ENCODE measurements around the gene CERT1.
A peak's percentile ranks its signal among the peaks of the same experiment; 100 is the strongest.

The CERT1 gene

DNA sequence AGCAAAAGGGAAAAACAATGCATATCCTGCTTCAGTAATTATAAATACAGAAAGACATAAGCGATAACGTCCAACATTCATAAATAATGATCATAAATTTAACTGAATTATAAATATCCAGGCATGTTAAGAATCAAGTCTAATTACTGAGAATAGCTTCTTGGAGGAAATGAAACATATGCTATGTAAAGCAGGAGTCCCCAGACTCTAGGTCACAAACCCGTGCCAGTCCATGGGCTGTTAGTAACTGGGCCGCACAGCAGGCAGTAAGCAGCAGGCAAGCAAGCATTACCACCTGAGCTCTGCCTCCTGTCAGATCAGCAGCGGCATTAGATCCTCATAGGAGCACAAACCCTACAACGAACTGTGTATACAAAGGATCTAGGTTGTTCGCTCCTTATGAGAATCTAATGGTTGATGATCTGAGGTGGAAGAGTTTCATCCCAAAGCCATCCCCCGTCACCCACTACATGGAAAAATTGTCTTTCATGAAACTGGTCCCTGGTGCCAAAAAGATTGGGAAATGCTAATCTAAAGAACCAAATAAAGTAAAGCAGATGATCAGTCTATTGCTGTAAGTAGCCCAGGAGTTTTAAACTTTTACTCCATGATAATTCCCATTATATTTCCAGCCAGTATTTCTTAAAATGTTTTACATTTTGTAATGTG lies 50.4 kb downstream of the CERT1 start:
- H3K9me3 ChIP-seq (ENCODE audit: control insufficient read depth, insufficient read depth, low read depth, low read length): no peaks in the 10 kb centered on the region
- TF ChIP-seq ZNF426 (tag by site-specific recombination; IDR thresholded peaks at IDR 0.05) (no peak), ZNF366 (tag by site-specific recombination; conservative IDR thresholded peaks at IDR 0.05) (no peak), SP7 (tag by site-specific recombination; IDR thresholded peaks at IDR 0.05) (no peak), MZF1 (tag by site-specific recombination; IDR thresholded peaks at IDR 0.05; ENCODE audit: borderline replicate concordance) (no peak), SCRT2 (tag by site-specific recombination; IDR thresholded peaks at IDR 0.05) (no peak), FEZF1 (tag by site-specific recombination; IDR thresholded peaks at IDR 0.05) (no peak), ZIC2 (tag by site-specific recombination; IDR thresholded peaks at IDR 0.05) (peak; percentile 71), ZNF549 (tag by site-specific recombination; IDR thresholded peaks at IDR 0.05) (peak; percentile 93)
- TF ChIP-seq, protein P1, sequence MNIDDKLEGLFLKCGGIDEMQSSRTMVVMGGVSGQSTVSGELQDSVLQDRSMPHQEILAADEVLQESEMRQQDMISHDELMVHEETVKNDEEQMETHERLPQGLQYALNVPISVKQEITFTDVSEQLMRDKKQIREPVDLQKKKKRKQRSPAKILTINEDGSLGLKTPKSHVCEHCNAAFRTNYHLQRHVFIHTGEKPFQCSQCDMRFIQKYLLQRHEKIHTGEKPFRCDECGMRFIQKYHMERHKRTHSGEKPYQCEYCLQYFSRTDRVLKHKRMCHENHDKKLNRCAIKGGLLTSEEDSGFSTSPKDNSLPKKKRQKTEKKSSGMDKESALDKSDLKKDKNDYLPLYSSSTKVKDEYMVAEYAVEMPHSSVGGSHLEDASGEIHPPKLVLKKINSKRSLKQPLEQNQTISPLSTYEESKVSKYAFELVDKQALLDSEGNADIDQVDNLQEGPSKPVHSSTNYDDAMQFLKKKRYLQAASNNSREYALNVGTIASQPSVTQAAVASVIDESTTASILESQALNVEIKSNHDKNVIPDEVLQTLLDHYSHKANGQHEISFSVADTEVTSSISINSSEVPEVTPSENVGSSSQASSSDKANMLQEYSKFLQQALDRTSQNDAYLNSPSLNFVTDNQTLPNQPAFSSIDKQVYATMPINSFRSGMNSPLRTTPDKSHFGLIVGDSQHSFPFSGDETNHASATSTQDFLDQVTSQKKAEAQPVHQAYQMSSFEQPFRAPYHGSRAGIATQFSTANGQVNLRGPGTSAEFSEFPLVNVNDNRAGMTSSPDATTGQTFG (tag by site-specific recombination; IDR thresholded peaks at IDR 0.05; ENCODE audit: borderline replicate concordance): no peak
- TF ChIP-seq, protein P2, sequence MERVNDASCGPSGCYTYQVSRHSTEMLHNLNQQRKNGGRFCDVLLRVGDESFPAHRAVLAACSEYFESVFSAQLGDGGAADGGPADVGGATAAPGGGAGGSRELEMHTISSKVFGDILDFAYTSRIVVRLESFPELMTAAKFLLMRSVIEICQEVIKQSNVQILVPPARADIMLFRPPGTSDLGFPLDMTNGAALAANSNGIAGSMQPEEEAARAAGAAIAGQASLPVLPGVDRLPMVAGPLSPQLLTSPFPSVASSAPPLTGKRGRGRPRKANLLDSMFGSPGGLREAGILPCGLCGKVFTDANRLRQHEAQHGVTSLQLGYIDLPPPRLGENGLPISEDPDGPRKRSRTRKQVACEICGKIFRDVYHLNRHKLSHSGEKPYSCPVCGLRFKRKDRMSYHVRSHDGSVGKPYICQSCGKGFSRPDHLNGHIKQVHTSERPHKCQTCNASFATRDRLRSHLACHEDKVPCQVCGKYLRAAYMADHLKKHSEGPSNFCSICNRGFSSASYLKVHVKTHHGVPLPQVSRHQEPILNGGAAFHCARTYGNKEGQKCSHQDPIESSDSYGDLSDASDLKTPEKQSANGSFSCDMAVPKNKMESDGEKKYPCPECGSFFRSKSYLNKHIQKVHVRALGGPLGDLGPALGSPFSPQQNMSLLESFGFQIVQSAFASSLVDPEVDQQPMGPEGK (tag by site-specific recombination; IDR thresholded peaks at IDR 0.05): no peak
- peaks cover 0 to 10% of the 10 kb centered on the region in 2 experiments; a peak in 1 of 3 replicates for H3K36me3 ChIP-seq (ENCODE audit: control insufficient read depth in 2 of 2, insufficient read depth in 1 of 2, low read length in 2 of 2)
- H3K4me1 ChIP-seq (ENCODE audit: control insufficient read depth, insufficient read depth, low read length): peaks cover 18% of the 10 kb centered on the region
- ChIA-PET POLR2A (interaction anchor here (0.7 kb wide), 1 partner anchor 194 kb away, joined by 3 read pairs; no protein-coding TSS in a partner anchor), CTCF (interaction anchor here (0.6 kb wide), 1 partner anchor 12 kb away, joined by 4 read pairs; no protein-coding TSS in a partner anchor)
- H3K27ac ChIP-seq (ENCODE audit: extremely low read depth, low read depth, low read length): no peak overlapping the region
- no peak overlapping the region for H3K4me3 ChIP-seq (ENCODE audit: low read depth, low read length)

DNA sequence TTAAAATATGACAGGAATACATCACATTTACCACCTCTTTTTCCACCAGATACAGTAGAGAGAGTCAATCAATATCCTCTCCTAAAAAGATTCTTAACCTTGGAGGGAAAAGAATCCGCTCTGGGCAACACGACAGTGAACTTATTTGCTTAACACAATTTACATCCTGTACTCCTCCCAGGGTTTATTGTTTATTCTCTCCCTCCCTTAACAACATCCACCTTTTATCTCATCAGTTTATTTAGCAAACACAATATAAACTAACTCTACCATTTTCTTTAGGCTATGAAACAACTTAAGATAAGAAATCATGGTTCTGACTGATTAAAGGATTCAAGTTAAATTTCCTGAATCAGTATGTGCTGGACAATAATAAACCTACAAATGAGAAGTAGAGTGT lies 50.9 kb downstream of the CERT1 start:
- peak; percentile 54; the same call in 1 of the 2 replicates for TF ChIP-seq FEZF1 (tag by site-specific recombination; IDR thresholded peaks at IDR 0.05)
- TF ChIP-seq, protein P3, sequence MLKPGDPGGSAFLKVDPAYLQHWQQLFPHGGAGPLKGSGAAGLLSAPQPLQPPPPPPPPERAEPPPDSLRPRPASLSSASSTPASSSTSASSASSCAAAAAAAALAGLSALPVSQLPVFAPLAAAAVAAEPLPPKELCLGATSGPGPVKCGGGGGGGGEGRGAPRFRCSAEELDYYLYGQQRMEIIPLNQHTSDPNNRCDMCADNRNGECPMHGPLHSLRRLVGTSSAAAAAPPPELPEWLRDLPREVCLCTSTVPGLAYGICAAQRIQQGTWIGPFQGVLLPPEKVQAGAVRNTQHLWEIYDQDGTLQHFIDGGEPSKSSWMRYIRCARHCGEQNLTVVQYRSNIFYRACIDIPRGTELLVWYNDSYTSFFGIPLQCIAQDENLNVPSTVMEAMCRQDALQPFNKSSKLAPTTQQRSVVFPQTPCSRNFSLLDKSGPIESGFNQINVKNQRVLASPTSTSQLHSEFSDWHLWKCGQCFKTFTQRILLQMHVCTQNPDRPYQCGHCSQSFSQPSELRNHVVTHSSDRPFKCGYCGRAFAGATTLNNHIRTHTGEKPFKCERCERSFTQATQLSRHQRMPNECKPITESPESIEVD (tag by site-specific recombination; IDR thresholded peaks at IDR 0.05): peak; percentile 61
- no peak for TF ChIP-seq ZNF138 (tag by site-specific recombination; IDR thresholded peaks at IDR 0.05; ENCODE audit: borderline replicate concordance)
- TF ChIP-seq WT1 (tag by site-specific recombination; IDR thresholded peaks at IDR 0.05): peak; percentile 63; the same call in 1 of the 2 replicates
- H3K4me1 ChIP-seq (ENCODE audit: control insufficient read depth, insufficient read depth, low read length): peaks cover 13% of the 10 kb centered on the region
- peaks cover 0 to 10% of the 10 kb centered on the region in 2 experiments; a peak in 1 of 3 replicates for H3K36me3 ChIP-seq (ENCODE audit: control insufficient read depth in 2 of 2, insufficient read depth in 1 of 2, low read length in 2 of 2)
- ChIA-PET CTCF (no interaction called here), POLR2A (no interaction called here)
- H3K9me3 ChIP-seq (ENCODE audit: control insufficient read depth, insufficient read depth, low read depth, low read length): no peaks in the 10 kb centered on the region
- no peak overlapping the region for H3K27ac ChIP-seq (ENCODE audit: extremely low read depth, low read depth, low read length)
- no peak overlapping the region for H3K4me3 ChIP-seq (ENCODE audit: low read depth, low read length)

DNA sequence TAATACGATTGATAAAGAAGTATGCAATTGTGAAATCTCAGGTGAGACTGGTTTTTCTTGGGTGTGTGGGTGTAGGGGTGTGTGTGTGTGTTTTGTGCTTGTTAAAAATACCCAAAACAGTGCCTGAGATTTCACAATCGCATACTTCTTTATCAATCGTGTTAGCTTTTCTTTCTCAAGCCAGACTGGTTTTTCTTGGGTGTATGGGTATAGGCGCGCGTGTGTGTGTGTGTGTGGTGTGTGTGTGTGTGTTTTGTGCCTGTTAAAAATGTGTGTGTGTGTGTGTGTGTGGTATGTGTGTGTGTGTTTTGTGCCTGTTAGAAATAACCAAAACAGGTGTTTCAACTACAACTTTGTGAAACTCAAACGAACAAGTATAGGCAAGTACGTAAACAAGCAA lies 53.7 kb downstream of the CERT1 start:
- H3K9me3 ChIP-seq (ENCODE audit: control insufficient read depth, insufficient read depth, low read depth, low read length): no peaks in the 10 kb centered on the region
- TF ChIP-seq, protein P4, sequence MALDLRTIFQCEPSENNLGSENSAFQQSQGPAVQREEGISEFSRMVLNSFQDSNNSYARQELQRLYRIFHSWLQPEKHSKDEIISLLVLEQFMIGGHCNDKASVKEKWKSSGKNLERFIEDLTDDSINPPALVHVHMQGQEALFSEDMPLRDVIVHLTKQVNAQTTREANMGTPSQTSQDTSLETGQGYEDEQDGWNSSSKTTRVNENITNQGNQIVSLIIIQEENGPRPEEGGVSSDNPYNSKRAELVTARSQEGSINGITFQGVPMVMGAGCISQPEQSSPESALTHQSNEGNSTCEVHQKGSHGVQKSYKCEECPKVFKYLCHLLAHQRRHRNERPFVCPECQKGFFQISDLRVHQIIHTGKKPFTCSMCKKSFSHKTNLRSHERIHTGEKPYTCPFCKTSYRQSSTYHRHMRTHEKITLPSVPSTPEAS (tag by site-specific recombination; IDR thresholded peaks at IDR 0.05): 0 out of 2 replicates have a peak, but pooled peaks have one; percentile 37
- no peak for TF ChIP-seq KLF1 (tag by site-specific recombination; IDR thresholded peaks at IDR 0.05)
- H3K4me3 ChIP-seq (ENCODE audit: low read depth, low read length): no peak overlapping the region
- ChIA-PET CTCF (no interaction called here), POLR2A (no interaction called here)
- no peak overlapping the region for H3K27ac ChIP-seq (ENCODE audit: extremely low read depth, low read depth, low read length)
- H3K36me3 ChIP-seq (ENCODE audit: control insufficient read depth in 2 of 2, insufficient read depth in 1 of 2, low read length in 2 of 2): peaks cover 0 to 10% of the 10 kb centered on the region in 2 experiments; a peak in 1 of 3 replicates
- peaks cover 11% of the 10 kb centered on the region for H3K4me1 ChIP-seq (ENCODE audit: control insufficient read depth, insufficient read depth, low read length)

Measured in HEK293 (cell line).